Ovary (tissue), 9 donors: ENCODE results near the gene MEGF6. TPM values are rescaled to one million over a fixed set of nuclear protein-coding genes. Genes with fewer than 3 reads are reported as not detected.

Source experiments
- DNase-seq, 5 donors: peaks; one replicate each; pipeline ENCODE4 v3.0.0-alpha.2; 2019 to 2020
- H3K27ac ChIP-seq, 2 donors: fragments of 200-600 bp; one replicate each; pipeline versions ENCODE4 v1.5.1 to v1.8.0; 2019 to 2022
- H3K27me3 ChIP-seq: fragments of 200-600 bp; one replicate; pipeline ENCODE4 v1.8.0; 2022
- H3K36me3 ChIP-seq: fragments of 200-600 bp; sonication (generic); one replicate; pipeline ENCODE4 v1.5.1; 2019
- H3K4me1 ChIP-seq: one replicate; pipeline ENCODE4 v1.8.1; 2013; ENCODE audit warnings: mild to moderate bottlenecking, moderate library complexity; ENCODE audit not compliant: insufficient read depth
- H3K4me3 ChIP-seq: fragments of 200-600 bp; sonication (generic); one replicate; pipeline ENCODE4 v1.5.1; 2017
- H3K9me3 ChIP-seq, 2 donors: fragments of 200-600 bp in 1 of 2; sonication (generic) in 1 of 2; one replicate each; pipeline versions ENCODE4 v1.5.1 to v1.8.1; 2013 to 2019; ENCODE audit warnings: mild to moderate bottlenecking in 1 of 2, moderate library complexity in 1 of 2
- EP300 ChIP-seq: sonication (generic); formaldehyde crosslinking; IDR thresholded peaks from one replicate; pipeline ENCODE4 v1.6.1; 2017; ENCODE audit warnings: antibody characterized with exemption
- POLR2A ChIP-seq: fragments of 450-650 bp; IDR thresholded peaks from one replicate; pipeline ENCODE4 v1.6.1; 2017; ENCODE audit warnings: antibody characterized with exemption, mild to moderate bottlenecking, moderate library complexity
- WGBS, 3 donors: extraction: QIAGEN DNeasy Blood & Tissue Kit in 1 of 3; methylation state at CpG; one replicate each; pipeline versions ENCODE4 v1.1.5 to v1.1.7; 2013 to 2017; 5-methylcytosine and 5-hydroxymethylcytosine counted together
- intact Hi-C, 4 donors: fragments of 100-400 bp; cut with DNase I; formaldehyde crosslinking; loops; one replicate each; pipeline versions ENCODE4 v1.11.0 to v1.15.1; 2022 to 2023
- polyA plus RNA-seq, 2 donors: library from polyadenylated mRNA; stranded (reverse); fragments of 200-250 nt in 1 of 2; fragments of 350-450 nt in 1 of 2; fragmentation: Illumina TruSeq in 1 of 2; extraction: RNeasy Lipid Tissue Mini Kit (QIAGEN cat#74804) in 1 of 2; gene quantifications; one replicate each; pipeline ENCODE4 v1.2.3, GENCODE V29; 2013 to 2014
- total RNA-seq, 7 donors: library from RNA; depleted of rRNA in 2 of 7; stranded (reverse); fragments of >200 nt in 2 of 7; fragmentation: NEBNext Ultra II Directional in 3 of 7; extraction: Animal tissue kit (Norgen Biotek cat#: 25700) in 3 of 7; gene quantifications; one replicate each; pipeline versions ENCODE4 v1.1.0 to v1.2.4, GENCODE V29; 2016 to 2023
- TF ChIP-seq, protein P1 (sequence below), 3 donors: fragments of 450-650 bp in 2 of 3; fragments of 200-600 bp in 1 of 3; IDR thresholded peaks; one replicate each; pipeline versions ENCODE4 v1.5.1 to v1.8.0; 2016 to 2022; ENCODE audit warnings: antibody characterized with exemption in 3 of 3, mild to moderate bottlenecking in 1 of 3
- donor health status: DM: no; HTN: no; CAD: no; lungs with moderate emphysema.
- donor health status: DM: no; HTN: no; CAD: no.
- donor health status: Bipolar disorder and iron deficiency.
- donor health status: DM: yes; HTN: yes; CAD: no.
- donor health status: DM: no; HTN: no; CAD: no.
- donor health status: DM: yes; HTN: yes; CAD: no.

Gene MEGF6
- total and polyA plus RNA-seq, 9 donors, result 0.10 to 117 (median 12.5) TPM

DNA sequence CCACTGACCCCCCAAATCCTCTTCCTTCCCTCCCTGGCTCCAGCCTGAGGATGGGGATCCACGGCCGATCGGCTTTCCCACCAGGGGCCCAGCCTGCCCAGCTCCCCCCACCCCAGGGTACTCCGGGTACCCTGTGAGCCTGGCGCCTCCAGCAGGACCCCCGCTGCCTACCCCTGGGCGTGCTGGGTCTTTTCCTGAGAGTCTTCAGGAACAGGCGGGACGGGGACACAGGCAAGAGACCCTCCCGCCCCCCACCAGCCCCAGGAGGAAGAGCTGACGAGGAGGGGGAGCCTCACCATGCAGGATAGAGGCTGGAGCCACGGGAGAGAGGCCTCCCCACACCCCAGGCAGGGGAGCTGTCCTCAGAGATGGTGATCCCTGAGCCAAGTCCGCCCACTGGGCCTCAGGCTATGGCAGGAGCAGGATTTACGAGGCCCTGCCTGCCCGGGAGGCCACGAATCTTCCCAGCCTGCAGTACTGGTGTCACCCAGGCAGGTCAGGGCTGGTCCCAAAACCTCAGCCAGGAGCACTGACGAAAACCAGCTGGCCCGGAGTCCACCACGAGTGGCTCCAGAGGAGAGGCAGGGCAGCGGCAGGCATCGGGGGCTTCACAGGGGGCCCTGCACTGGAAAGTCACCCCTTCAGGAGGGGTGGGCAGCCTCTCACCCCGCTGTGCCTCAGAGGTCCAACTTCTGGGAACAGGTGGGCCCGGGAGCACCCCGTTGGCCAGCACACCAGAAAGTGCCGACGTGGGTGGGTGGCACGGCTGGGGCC is 58.0 kb downstream of the MEGF6 start:
- Histone ChIP-seq H3K4me3 (no peak overlapping the region), H3K27ac (no peak overlapping the region), H3K27me3 (no peaks in the 10 kb centered on the region), H3K36me3 (no peaks in the 10 kb centered on the region), H3K9me3 (no peaks in the 10 kb centered on the region), H3K4me1 (peaks cover 9% of the 10 kb centered on the region)
- TF ChIP-seq POLR2A (no peak), EP300 (no peak)
- TF ChIP-seq, protein P1, sequence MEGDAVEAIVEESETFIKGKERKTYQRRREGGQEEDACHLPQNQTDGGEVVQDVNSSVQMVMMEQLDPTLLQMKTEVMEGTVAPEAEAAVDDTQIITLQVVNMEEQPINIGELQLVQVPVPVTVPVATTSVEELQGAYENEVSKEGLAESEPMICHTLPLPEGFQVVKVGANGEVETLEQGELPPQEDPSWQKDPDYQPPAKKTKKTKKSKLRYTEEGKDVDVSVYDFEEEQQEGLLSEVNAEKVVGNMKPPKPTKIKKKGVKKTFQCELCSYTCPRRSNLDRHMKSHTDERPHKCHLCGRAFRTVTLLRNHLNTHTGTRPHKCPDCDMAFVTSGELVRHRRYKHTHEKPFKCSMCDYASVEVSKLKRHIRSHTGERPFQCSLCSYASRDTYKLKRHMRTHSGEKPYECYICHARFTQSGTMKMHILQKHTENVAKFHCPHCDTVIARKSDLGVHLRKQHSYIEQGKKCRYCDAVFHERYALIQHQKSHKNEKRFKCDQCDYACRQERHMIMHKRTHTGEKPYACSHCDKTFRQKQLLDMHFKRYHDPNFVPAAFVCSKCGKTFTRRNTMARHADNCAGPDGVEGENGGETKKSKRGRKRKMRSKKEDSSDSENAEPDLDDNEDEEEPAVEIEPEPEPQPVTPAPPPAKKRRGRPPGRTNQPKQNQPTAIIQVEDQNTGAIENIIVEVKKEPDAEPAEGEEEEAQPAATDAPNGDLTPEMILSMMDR (IDR thresholded peaks at IDR 0.05), result peak in 1 of 3 donors; percentile 21
- 45 to 52% (median 50%) methylated on average over 22 to 27 of the region's 27 CpGs for WGBS, 3 donors
- peak; percentile 67 to 87 (median 73) for DNase-seq
- intact Hi-C loops, result no loop called here

DNA sequence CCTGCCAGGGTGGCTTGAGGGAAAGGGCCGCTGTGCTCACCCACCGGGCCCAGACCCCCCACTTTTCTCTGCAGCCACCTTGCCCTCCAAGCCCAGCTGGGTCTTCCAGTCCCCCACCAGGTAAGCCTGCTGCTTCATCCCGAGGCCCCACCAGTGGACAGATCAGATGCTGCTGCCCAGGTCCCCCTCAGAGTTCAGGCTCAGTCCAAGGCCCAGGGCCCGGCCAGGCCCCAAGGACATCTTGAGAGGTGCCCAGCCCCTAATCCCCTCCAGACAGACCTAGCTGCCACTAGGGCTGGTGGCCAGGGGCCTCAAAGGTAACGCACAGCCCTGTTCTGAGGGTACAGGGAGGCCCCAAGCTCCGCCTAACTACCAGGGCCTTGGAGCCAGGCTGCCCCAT is 58.6 kb downstream of the MEGF6 start:
- no peak for DNase-seq
- Histone ChIP-seq H3K4me1 (peaks cover 11% of the 10 kb centered on the region), H3K9me3 (no peaks in the 10 kb centered on the region), H3K27ac (no peak overlapping the region), H3K27me3 (no peaks in the 10 kb centered on the region), H3K36me3 (no peaks in the 10 kb centered on the region), H3K4me3 (no peak overlapping the region)
- WGBS, 3 donors, result 84 to 95% (median 88%) methylated on average over 6 of the region's 6 CpGs
- intact Hi-C loops, result no loop called here
- TF ChIP-seq POLR2A (no peak), EP300 (no peak)
- TF ChIP-seq, protein P1 (IDR thresholded peaks at IDR 0.05), result no peak

DNA sequence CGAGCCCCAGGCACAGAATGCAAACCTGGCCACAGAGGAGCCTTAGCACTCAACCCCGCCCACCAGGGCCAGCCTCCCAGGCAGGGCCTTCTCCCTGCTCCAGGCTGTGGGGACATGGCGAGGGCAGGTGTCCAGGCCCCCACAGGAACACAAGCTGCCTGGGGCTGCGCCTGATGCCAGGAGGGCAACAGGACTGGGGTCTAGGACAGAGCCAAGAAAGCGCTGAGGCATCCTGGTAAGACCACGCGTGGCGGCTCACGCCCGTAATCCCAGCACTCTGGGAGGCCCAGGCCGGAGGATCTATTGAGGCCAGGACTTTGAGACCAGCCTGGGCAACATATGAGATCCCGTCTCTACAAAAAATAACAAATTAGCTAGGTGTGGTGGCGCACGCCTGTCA is 59.1 kb downstream of the MEGF6 start:
- Histone ChIP-seq H3K4me1 (peaks cover 11% of the 10 kb centered on the region), H3K27ac (no peak overlapping the region), H3K36me3 (no peaks in the 10 kb centered on the region), H3K4me3 (no peak overlapping the region), H3K27me3 (no peaks in the 10 kb centered on the region), H3K9me3 (no peaks in the 10 kb centered on the region)
- DNase-seq, result no peak
- WGBS, 3 donors, result 95 to 98% (median 97%) methylated on average over 14 of the region's 14 CpGs
- intact Hi-C loops, result no loop called here
- TF ChIP-seq, protein P1 (IDR thresholded peaks at IDR 0.05), result no peak
- TF ChIP-seq POLR2A (no peak), EP300 (no peak)

DNA sequence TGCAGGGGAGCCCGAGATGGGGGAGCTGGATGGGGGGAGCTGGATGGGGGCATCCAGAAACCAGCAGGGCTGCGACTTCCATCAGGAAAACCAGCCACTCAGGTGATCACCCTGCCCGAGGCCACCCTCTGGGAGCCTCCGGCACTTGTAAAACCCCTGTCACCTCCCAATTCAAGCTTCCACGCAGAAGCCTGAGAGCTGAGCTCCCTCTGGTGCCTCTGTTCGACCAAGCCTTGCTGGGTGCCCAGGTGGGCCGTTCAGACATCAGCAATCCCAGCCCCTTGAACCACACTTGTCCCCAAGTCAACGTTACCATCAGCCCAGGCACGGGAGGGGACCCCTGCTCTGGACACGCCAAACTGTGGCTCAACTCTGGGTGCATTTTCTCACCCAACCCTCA is 59.6 kb downstream of the MEGF6 start:
- TF ChIP-seq POLR2A, result no peak
- H3K36me3 ChIP-seq, result no peaks in the 10 kb centered on the region
- H3K27me3 ChIP-seq, result no peaks in the 10 kb centered on the region
- H3K4me1 ChIP-seq, result peaks cover 11% of the 10 kb centered on the region
- DNase-seq, result no peak
- no peak overlapping the region for H3K27ac ChIP-seq
- 90 to 93% (median 92%) methylated on average over 9 to 10 of the region's 10 CpGs for WGBS, 3 donors
- H3K9me3 ChIP-seq, result no peaks in the 10 kb centered on the region
- no peak overlapping the region for H3K4me3 ChIP-seq
- intact Hi-C loops, result no loop called here

DNA sequence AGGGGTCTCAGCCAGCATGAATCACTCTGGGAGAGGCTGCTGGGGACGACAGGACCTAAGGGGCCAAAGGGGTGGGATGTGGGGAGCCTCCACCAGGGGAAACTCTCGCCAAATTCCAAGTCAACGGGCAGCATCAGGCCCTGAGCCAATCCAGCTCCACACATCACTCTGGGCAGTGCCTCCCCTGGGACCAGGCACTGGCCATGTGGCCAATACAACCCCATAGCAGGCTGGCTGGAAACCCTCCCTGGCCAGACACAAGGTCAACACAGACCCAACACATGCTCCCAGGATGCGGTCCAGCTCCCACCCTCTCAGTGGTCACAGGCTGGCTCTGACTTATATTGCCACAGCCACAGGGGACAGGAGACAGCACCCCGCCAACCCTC is 60.0 kb downstream of the MEGF6 start:
- intact Hi-C loops, result no loop called here

More for the DNA sequence above, 60.0 kb downstream of the MEGF6 start:
- no peaks in the 10 kb centered on the region for H3K9me3 ChIP-seq
- no peak for TF ChIP-seq EP300
- no peak for TF ChIP-seq POLR2A
- TF ChIP-seq, protein P1 (IDR thresholded peaks at IDR 0.05), result no peak
- DNase-seq, result no peak
- 71 to 79% (median 72%) methylated on average over 5 of the region's 5 CpGs for WGBS, 3 donors
- H3K36me3 ChIP-seq, result no peaks in the 10 kb centered on the region
- no peak overlapping the region for H3K27ac ChIP-seq
- no peak overlapping the region for H3K4me3 ChIP-seq
- no peaks in the 10 kb centered on the region for H3K27me3 ChIP-seq
- peaks cover 12% of the 10 kb centered on the region for H3K4me1 ChIP-seq
